NCI-H2196 (cell line): ENCODE results near the gene C3orf18.

Experiments
- DNase-seq: peaks from one replicate; lab custom pipeline; 2025; ENCODE audit not compliant: unreplicated experiment; lab: John Stamatoyannopoulos, UW

The C3orf18 gene

DNA sequence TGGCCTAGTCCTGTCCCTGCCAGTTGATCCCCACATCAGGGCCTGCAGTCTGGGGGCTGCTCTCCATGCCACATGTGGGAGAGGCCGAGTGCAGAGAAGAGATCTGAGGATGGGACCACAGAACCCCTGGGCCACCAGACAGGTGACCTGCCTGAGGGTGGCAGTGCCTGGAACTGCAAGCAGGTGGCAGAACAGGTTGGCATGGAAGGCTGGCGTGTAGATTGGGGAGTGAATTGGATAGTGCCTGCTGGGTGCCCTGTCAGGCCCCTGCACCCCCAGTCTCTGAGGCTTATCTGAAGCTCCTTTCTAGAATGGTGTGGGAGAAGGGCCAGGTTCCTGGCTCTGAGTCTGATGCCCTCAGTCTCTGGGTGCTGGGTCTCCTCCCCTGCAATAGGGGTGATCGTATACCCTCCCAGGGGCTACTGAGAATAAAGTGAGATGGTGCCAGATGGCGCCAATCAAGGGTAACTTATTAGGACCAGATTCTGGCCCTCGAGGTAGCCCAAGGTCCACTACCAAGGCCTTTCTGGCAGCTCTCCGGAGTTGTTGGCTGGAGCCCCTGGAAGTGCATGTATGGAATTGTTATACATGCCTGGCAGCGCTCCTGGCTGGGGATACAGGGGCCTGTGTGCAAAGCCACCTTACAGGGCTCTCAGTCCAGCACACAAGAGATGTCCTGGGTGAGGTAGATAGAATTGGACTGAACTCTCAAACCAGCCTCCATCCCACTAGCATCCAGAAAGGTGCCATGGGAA, 15.7 kb downstream of the C3orf18 start:
- DNase-seq: no peak

DNA sequence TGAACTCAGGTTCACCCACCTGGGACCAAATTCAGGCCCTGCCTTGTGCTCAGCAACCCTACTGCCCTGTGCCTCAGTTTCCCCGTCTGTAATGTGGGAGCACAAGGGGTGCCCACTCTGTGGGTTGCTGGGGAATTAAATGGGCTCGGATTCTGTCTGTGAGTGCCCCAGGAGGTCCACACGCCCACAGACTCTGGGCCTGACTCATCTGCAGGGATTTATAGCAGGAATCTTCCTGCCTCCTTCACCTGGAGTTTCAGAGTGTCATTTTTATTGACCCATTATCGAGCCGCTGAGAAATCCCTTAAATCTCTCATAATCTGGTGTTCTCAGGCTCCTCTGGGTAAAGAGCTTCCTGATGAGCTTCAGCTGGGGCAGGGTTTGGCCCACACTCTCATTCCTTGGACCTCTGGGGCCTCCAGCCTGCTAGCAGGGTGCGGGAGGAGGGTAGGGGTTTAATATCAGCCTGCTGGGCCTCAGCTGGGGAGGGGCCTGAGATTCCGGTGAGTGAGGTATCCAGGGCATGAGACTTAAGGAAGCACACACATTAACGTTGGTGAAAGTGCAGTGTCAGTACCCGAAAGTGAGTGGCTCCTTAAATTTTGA, 16.4 kb downstream of the C3orf18 start:
- DNase-seq: no peak

DNA sequence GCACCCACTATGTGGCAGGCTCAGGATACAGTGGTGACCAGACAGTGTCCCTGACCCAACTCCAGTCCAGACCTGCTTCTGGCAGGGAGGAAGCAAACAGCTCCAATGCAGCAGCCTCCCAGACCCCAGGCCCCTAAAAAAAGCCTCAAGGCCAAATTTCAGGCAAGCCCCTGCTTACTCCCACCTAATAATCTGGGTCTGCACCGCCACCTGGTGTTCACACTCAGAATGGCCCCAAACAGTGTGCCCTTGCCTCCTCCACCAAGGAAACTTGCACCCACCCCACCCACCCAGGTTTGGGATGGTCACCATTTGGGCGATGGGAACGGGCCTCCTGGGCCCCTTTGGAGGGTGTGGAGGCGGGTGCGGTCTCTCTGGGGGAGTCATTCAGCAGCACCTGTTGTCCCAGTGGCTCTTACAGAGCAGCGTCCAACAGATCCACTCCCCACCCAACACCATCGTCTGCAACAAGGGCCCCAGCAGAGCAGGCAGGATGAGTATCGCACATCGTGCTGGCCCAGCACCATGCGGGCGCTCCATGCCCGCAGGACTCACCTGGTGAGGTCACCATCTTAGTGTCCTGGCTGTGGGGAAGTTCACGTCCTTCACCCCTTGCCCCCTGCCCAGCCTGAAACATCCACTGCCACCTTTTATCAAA, 17.3 kb downstream of the C3orf18 start:
- DNase-seq: peak; percentile 20

DNA sequence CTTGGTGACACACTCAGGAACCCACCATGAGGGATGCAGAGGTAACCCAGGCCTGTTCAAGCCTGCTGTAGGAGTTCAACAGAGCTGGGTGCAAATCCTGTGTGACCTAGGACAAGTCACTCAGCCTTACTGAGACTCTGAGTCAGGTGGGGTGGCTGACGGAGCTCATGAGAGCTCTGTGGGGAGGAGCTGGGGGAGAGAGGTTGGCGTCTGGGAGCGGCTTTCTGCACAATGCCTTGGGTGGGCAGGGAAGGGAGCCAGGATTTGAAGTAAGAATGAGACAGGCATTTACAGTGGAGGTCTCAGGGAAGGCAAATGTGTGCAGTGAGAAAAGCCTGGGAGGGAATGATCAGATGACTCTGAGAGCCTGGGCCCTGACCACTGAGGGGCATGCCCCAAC, 18.3 kb downstream of the C3orf18 start:
- no peak for DNase-seq

DNA sequence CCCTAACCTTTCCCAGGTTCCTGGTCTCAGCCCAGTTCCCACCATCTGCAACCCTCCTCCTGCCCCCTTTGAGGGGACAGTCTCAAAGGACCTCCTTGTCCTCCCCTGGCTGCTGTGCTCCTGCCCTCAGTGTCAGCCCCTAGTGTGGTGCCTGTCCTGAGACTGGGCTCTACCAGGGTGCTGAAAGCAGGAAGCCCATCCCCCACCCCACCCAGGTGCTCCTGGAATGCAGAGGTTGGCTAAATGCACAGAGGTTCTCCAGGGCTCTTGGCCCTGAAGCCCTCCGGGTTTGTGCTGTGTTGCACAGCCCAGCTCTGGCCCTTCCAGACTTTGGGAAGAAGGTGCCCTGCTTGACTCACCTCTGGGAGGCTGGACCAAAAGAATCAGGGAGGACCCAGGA, 21.8 kb downstream of the C3orf18 start:
- no peak for DNase-seq

DNA sequence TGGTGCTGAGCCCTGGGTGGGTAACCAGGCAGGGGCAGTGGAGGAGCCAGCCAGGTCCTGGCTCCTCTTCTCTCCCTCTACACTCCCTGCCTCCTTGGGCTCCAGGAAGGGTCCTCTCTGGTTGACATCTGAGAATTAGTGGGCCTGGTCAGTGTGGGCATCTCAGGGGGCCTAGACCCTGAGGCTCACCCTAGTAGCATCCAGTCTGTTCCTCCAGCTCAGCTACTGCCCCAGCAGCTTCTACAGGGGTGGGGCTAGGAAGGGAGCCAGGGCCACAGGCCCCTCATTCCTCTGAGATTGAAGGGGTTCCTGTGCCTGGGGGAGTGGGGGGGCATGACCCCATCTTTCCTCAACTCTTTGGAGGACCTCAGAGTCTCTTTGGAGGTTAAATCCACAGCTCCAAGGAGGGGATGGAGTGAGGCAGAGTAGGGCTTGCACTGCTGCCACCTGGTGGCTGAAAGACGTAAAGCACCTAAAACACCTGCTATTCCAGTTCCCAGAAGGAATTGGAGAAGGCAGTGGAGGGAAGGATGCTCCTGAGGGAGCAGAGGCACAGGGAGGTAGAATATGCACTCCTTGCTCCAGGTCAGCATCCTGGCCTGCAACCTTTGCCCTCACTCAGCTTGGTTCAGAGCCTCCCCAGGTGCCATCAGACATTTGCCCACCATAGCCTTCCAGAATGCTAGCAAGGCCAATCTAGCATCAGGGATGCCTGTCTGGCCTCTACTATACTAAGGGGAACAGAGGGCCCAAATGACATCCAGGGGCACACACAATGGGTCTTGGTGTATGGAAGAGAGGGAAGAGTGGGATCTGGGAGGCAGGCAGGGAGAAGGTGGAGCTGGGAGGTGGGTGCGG, 25.1 kb downstream of the C3orf18 start:
- DNase-seq: peak; percentile 54

DNA sequence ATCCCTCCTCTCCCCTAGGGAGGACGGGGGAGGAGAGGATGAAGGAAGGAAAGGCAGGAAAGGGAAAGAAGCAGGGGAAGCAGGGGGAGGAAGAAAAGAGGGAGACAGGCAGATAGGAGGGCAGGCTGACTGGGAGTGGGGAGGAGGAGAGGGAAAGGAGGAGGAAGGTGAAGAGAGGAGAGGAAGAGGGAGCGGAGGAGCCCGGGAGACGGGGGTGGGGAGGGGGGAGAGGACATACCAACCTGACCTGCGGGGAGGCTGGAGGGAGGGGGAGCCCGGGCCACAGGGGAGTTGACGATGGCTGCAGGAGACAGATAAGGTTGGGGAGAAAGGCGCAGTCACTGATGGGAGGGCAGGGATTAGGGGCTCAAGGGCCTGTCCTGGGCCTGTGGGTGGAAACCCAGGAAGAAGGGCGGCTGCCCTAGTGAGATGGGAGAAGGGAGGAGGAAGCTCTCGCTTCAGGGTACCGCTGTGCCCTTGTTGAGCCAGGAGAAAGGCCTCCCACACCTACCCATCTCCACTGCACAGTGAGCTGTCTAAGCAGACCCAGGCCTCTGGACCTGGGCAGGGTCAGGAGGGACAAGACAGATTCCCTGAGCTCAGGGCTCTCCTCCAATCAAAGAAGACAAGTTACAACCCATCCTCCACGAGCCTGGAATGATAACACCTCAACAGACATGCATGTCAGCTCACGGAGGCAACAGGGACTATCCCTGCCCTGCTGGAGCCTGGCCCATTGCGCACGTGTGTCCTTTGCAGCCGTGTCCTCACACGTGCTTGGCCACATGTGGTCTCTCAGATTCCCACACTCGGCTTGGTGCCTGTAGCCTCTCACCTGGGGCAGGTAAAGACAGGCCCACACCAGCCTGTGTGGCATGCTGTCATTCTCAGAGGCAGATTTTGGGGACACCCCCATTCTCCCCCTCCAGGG, 27.9 kb downstream of the C3orf18 start:
- DNase-seq: no peak

DNA sequence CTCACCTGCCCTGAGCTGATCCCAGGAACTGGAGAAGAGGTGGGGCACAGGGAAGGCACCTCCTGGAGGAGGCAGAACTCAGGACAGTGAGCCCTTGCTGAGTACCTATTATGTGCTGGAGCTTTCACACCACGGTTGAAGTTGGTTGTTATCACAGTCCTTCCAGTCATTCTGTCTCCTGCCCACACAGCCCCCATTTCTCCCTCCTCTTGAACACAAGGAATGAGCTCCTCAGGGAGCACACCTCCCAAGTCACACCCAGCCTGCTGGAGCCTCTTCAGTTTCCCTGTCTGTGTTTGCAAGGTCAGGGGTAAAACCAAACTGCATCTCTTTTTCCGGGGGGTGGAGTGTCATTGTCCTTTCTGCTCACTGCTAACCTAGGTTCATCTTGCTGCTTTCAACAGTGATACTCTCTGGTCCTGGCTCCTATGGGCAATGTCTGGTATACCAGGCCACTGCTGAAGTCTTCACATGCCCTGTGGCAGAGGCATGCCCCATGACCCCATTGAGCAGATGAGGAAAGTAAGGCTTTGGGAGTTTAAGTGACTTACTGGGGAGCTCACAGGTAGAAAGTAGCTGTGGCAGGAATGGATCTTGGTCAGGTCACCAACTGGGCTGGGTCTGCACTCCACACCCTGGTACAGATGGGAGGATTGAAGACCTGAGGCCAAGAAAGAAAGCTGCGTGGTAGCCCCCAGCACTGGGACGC, 30.0 kb downstream of the C3orf18 start:
- no peak for DNase-seq

DNA sequence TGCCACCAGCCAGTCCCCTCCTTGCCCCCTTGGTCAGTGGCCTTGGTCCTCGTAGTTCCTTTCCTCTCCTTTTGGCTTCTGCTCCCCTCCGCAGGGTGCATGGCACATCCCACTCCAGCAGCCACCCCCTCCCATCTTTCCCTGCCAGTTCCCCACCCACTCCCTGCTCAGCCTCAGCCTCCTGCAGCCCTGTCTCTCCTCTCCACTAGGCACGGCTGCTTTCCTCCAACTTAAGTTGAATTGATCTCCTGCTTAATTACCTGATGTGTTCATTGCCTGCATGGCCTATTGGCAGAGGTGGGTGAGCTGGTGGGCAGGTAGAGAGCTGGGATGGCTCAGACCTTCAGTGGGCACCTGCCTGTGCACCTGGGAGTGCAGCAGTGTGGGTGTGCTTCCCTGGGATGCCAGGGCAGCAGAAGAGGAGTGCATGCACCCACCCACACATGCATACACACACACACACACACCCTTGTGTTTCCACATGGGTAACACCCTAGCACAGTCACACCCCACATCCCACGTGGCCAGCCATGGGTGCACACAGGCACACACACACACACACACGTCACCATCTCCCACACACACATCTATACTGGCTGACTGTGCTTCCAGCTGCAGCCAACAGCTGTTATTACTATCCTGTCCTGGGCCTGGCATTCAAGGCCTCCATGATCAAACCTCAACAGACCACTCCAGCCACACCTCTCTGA, 30.9 kb downstream of the C3orf18 start:
- DNase-seq: no peak

DNA sequence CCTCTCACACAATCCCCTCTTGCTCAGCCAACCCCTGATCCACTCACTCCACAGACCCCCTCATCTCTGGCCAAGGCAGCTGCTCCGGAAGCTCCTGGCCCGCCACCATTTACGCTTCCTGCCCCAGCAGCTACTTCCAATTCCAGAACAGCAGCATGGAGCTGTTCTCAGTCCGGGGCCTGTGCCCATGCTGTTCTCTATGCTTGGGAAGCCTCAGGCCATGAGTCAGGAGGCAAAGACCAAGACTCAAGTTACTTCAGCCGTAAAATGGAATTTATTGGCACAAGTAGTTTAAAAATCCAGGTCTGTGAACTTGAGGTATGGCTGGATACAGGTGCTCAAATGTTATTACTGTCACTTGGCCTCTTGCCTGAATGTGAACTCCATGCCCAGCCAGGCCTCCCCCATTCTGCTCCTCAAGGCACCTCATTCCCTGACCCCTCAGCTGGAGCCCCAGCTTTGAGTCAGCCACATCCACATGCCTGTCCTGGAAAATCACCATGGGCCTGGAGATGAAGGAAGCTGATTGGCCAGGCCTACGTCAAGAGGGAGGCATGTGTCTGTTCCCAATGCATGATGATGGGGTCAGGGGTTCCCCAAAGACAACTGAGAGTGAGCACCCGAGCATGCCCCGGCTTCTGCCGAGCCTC, 32.7 kb downstream of the C3orf18 start:
- no peak for DNase-seq

DNA sequence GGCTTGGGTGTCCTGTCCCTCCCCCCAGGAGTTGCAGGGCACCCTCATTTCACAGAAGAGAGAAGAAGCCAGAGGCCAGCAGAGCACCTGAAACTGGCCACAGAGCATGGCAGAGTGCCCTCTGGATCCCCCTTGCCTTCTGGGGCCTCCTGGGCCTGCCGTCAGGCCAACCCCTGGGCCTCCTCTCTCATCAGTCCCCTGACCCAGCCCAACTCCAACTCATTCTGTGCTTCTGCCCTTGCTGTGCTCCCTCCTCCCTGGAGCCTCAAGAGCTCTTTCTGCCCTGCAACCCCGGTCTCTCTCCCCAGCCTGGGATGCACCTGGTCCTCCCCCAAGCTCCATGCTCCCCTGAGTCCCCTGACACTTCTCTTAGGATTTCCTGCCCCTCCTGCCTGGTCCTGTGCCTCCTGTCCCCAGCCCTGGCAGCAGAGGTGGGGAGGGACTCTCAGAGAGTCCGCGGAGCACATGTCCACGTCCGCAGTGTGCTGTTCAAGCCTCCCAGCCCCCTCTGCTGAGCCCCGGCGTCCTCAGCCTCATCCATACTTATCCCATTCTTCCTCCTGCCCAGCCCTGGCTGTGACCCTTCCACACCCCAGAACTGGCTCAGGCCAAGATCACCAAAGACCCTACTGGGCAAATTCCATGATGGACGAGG, 33.6 kb downstream of the C3orf18 start:
- no peak for DNase-seq

DNA sequence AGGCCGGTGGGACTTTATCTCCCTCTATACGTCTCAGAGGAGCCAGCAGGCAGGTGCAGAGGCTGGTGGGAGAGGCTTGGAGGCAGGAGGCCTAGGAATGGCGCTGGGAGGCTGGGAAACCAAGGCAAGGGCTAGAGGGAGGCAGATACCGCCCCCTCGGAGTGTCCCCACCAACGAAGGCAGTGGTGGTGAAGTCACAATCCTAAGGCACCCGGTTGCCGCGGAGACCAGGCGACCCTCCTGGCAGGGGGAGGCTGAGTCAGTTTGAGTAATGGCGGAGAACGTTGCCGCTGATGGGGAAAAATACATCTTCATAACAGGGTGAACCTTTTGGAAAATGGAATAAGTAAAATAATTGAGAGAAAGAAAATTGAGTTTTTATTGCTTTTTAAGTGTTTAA, 34.2 kb downstream of the C3orf18 start:
- DNase-seq: no peak

DNA sequence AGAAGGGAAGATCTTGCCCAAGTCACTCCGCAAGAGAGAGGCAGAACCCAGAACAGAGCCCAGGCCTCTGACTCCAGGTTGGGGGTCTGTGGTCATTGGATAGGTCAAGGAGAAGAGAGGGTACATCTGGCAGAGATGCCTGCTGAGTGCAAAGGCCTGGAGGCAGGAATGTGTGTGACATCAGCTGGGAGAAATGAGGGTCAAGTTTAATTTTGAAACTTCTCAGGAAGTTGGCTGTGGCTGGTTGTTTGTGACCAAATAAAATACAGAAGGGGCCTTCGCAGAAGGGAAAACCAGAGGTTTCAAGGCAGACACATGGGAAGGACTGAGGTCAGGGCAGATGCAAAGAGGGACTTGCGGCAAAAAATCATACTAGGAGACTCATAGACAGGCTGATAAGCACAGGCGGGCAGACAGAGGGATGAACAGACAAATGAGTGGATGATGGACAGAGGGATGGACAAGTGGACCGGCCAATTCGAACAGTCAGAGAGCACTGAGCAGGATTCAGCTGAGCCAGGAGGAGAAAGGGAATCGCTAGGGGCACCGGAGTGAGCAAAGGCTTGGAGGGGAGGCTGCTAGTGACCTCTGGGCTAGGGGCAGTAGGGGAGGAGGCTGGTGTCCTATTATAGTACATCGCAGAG, 35.4 kb downstream of the C3orf18 start:
- no peak for DNase-seq

DNA sequence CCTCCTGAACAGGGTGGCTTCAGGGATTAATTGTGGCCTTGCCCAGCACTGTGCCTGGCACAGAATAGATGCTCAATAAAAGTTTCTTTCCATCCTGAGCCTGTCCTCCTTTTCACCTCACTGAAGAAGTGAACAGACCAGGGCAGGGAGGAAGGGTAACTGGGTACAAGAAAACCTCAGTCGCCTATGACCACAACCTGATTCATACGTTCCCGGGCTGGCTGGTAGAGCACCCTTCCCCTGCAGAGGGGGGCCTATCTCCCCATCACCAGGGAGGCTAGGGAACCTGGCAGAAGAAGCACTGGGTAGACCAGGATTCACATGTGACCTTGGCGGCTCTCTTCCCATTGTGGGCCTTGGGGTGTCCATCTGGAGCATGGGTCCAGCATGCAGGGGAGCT, 36.3 kb downstream of the C3orf18 start:
- no peak for DNase-seq

DNA sequence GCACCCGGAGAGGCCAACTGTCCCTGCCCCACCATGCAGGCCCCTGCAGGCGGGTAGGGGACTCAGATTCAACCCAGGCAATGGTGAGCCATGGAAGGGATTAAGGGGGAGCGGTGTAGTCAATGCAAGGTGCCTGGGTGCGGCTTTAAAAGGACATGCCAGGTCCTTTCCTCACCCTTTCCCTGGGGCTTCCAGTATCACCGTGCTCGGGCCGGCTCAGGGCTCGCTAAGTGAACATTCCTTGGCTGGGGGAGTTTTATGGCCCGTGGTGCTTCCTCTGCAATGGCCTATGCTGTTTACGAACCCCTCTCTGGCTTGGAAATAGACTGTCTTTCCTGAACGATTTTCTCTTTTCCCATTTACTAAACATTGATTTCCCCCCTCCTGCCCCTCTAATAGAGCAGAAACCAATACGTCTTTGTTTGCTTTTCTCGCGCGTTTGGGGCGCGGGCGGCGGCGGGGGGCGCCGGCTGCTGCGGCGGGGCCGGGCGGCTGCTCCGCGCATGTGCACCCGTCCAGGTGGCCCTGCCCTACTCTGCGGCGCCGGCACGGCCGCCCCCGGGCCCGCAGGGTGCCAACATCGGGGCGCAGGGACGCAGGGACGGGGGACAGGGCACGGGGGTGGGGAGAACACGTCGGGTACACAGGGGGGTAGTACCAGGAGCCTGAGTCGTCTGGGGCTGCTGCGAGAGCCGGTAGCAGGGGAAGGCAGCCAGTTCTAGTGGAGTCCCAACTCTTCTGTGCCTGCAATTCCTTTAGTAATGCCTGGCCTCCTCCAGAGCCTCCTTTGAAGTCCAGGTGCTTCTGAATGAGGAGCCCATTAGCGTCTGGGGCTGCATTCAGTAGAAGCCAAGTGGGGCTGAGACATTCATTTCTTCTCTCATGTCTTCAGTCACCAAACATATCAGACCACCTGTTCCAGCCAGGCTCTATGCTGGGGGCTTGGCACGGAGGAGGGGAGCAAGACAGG, 37.3 kb downstream of the C3orf18 start:
- DNase-seq: no peak

DNA sequence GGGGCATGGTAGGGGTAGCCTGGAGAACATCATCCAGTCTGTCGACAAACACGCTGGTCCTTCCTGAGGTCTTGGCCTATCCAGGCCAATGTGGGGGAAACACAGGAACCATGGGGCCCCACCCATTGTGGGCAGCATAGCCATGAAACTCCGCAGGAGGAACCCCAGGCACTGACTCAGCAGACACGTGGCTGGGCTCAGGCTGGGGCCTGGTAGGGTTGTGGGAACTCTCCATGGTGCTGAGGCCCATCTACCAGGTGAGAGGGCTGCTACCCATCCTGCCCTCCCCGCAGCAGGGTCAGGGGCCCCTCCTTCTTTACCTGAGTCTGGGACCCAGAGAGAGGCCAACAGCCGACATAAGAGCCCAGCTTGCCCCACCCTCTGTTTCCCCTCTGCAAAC, 41.6 kb downstream of the C3orf18 start:
- no peak for DNase-seq
